Kidney (tissue), 14 donors: ENCODE data around the gene TOPAZ1. TPM values are rescaled to one million over a fixed set of nuclear protein-coding genes. Genes with fewer than 3 reads are reported as not detected.

Experiments
- DNase-seq, 5 donors: peaks; one replicate each; pipeline ENCODE4 v3.0.0-alpha.2; 2013 to 2020
- FAIRE-seq: peaks from 2 replicates; lab custom pipeline; 2012; peaks lifted over from hg19 to GRCh38; lab: Jason Lieb, UNC
- H3K27ac ChIP-seq, 2 donors: one replicate each; pipeline ENCODE4 v1.7.0; 2013; ENCODE audit warnings: low read depth in 2 of 2, low read length in 2 of 2, inconsistent platforms in 1 of 2
- H3K27me3 ChIP-seq: one replicate; pipeline ENCODE4 v1.7.1; 2013; ENCODE audit warnings: low read length, inconsistent platforms; ENCODE audit not compliant: control insufficient read depth, insufficient read depth
- H3K36me3 ChIP-seq, 3 donors: one replicate each; pipeline versions ENCODE4 v1.7.0 to v1.7.1; 2013; ENCODE audit warnings: low read length in 3 of 3, control low read depth in 1 of 3, inconsistent platforms in 1 of 3; ENCODE audit not compliant: insufficient read depth in 3 of 3, control insufficient read depth in 2 of 3
- H3K4me1 ChIP-seq, 3 donors: one replicate each; pipeline versions ENCODE4 v1.7.0 to v1.7.1; 2013; ENCODE audit warnings: low read length in 3 of 3, inconsistent platforms in 1 of 3, low read depth in 1 of 3; ENCODE audit not compliant: control insufficient read depth in 2 of 3, insufficient read depth in 2 of 3
- H3K4me3 ChIP-seq, 3 donors: one replicate each; pipeline versions ENCODE4 v1.7.0 to v1.8.1; 2013; ENCODE audit warnings: low read length in 3 of 3, control low read depth in 1 of 3, inconsistent platforms in 1 of 3
- H3K9ac ChIP-seq, 3 donors: one replicate each; pipeline versions ENCODE4 v1.7.0 to v1.7.1; 2013; ENCODE audit warnings: low read length in 3 of 3, control low read depth in 1 of 3, inconsistent platforms in 1 of 3
- H3K9me3 ChIP-seq, 3 donors: one replicate each; pipeline versions ENCODE4 v1.7.0 to v1.7.1; 2013; ENCODE audit warnings: low read length in 3 of 3, control low read depth in 1 of 3, inconsistent platforms in 1 of 3; ENCODE audit not compliant: control insufficient read depth in 2 of 3, insufficient read depth in 1 of 3
- CTCF ChIP-seq: IDR thresholded peaks from 3 replicates; pipeline ENCODE4 v1.5.1; 2012; ENCODE audit warnings: mild to moderate bottlenecking, moderate library complexity, borderline replicate concordance; ENCODE audit not compliant: insufficient read depth; ENCODE audit errors: extremely low read depth
- intact Hi-C: fragments of 100-400 bp; cut with DNase I; formaldehyde crosslinking; loops from one replicate; pipeline ENCODE4 v1.11.1; 2022
- polyA plus RNA-seq: library from polyadenylated mRNA; stranded (reverse); fragments of 350-450 nt; fragmentation: Illumina TruSeq; extraction: RNeasy Lipid Tissue Mini Kit (QIAGEN cat#74804); gene quantifications from one replicate; pipeline ENCODE4 v1.2.3, GENCODE V29; 2014; ENCODE audit warnings: low read depth, low replicate concordance; ENCODE audit not compliant: insufficient read depth
- total RNA-seq: library from RNA; stranded (reverse); fragmentation: NEBNext Ultra II Directional; extraction: Animal tissue kit (Norgen Biotek cat#: 25700); gene quantifications from one replicate; pipeline ENCODE4 v1.2.1, GENCODE V29; 2021
- donor health status: control.
- donor health status: control.
- donor health status: control.
- donor health status: control.
- donor health status: control.
- donor health status: DM: yes; HTN: yes; CAD: no.
- donor health status: Normal renal cell carcinoma (clear cell type).

TOPAZ1 gene
- total and polyA plus RNA-seq, 2 donors from 2014 or later, result not detected

GRCh38 chr3:44301746-44302145 is 60.1 kb downstream of the TOPAZ1 start:
- Histone ChIP-seq H3K27me3 (no peaks in the 10 kb centered on the region), H3K9me3 (no peaks in the 10 kb centered on the region), H3K36me3 (no peaks in the 10 kb centered on the region), H3K27ac (no peak overlapping the region), H3K4me1 (no peaks in the 10 kb centered on the region), H3K9ac (no peak overlapping the region), H3K4me3 (no peak overlapping the region)
- intact Hi-C loops, result no loop called here
- no peak for DNase-seq
- no peak for TF ChIP-seq CTCF
- no peak for FAIRE-seq

GRCh38 chr3:44309500-44309899 is 67.8 kb downstream of the TOPAZ1 start:
- Histone ChIP-seq H3K36me3 (no peaks in the 10 kb centered on the region), H3K4me1 (no peaks in the 10 kb centered on the region), H3K9ac (no peak overlapping the region), H3K9me3 (no peaks in the 10 kb centered on the region), H3K27ac (no peak overlapping the region), H3K27me3 (no peaks in the 10 kb centered on the region), H3K4me3 (no peak overlapping the region)
- TF ChIP-seq CTCF, result no peak
- FAIRE-seq (no peak), DNase-seq (no peak)
- intact Hi-C loops, result no loop called here

GRCh38 chr3:44318891-44319311 is 77.2 kb downstream of the TOPAZ1 start:
- Histone ChIP-seq H3K4me3 (no peak overlapping the region), H3K4me1 (no peaks in the 10 kb centered on the region), H3K27ac (no peak overlapping the region), H3K9ac (no peak overlapping the region), H3K9me3 (no peaks in the 10 kb centered on the region), H3K27me3 (no peaks in the 10 kb centered on the region), H3K36me3 (no peaks in the 10 kb centered on the region)
- no peak for DNase-seq
- no peak for TF ChIP-seq CTCF
- intact Hi-C loops, result no loop called here
- no peak for FAIRE-seq

- Histone ChIP-seq H3K9me3 (no peaks in the 10 kb centered on the region), H3K4me1 (no peaks in the 10 kb centered on the region), H3K36me3 (no peaks in the 10 kb centered on the region), H3K27me3 (no peaks in the 10 kb centered on the region), H3K27ac (no peak overlapping the region), H3K9ac (no peak overlapping the region), H3K4me3 (no peak overlapping the region)
- DNase-seq, result no peak
- no peak for FAIRE-seq
- intact Hi-C loops, result no loop called here
- TF ChIP-seq CTCF, result no peak
Measured at GRCh38 chr3:44321335-44321734, 79.6 kb downstream of the TOPAZ1 start.
